HG03097 (cell line): ENCODE data around the gene ADORA1.

Source experiments
- ATAC-seq: cut with Tn5 transposase; IDR thresholded peaks from one replicate; pipeline ENCODE4 v1.9.1; 2021; ENCODE audit not compliant: unreplicated experiment, low FRiP score

ADORA1 gene

GRCh38 chr1:203093754-203094410 is 33.6 kb upstream of the ADORA1 start:
- no peak for ATAC-seq

GRCh38 chr1:203095061-203095690 is 32.4 kb upstream of the ADORA1 start:
- ATAC-seq: no peak

GRCh38 chr1:203096566-203096965 is 31.0 kb upstream of the ADORA1 start:
- ATAC-seq: no peak

- ATAC-seq: no peak
Observed at GRCh38 chr1:203097001-203097400, 30.5 kb upstream of the ADORA1 start.

GRCh38 chr1:203098445-203098844 is 29.1 kb upstream of the ADORA1 start:
- ATAC-seq: no peak

- ATAC-seq: no peak
Observed at GRCh38 chr1:203098914-203099520, 28.5 kb upstream of the ADORA1 start.

- no peak for ATAC-seq
Observed at GRCh38 chr1:203099805-203100515, 27.6 kb upstream of the ADORA1 start.

GRCh38 chr1:203100516-203100869 is 27.0 kb upstream of the ADORA1 start:
- no peak for ATAC-seq

- ATAC-seq: no peak
Observed at GRCh38 chr1:203101813-203102634, 25.5 kb upstream of the ADORA1 start.

GRCh38 chr1:203103216-203103615 is 24.3 kb upstream of the ADORA1 start:
- no peak for ATAC-seq

- ATAC-seq: no peak
Observed at GRCh38 chr1:203103829-203104495, 23.6 kb upstream of the ADORA1 start.

- ATAC-seq: no peak
Observed at GRCh38 chr1:203104789-203105390, 22.6 kb upstream of the ADORA1 start.

- no peak for ATAC-seq
Observed at GRCh38 chr1:203112475-203112874, 15.1 kb upstream of the ADORA1 start.

- no peak for ATAC-seq
Observed at GRCh38 chr1:203113308-203113707, 14.2 kb upstream of the ADORA1 start.

GRCh38 chr1:203114202-203114601 is 13.3 kb upstream of the ADORA1 start:
- ATAC-seq: no peak

GRCh38 chr1:203116091-203116820 is 11.3 kb upstream of the ADORA1 start:
- ATAC-seq: no peak

- ATAC-seq: no peak
Observed at GRCh38 chr1:203117611-203118575, 9.6 kb upstream of the ADORA1 start.
